IPS-18a (cell line): ENCODE data around the gene F8.

Experiments
- H3K27ac ChIP-seq: one replicate; pipeline ENCODE4 v1.5.1; 2013; ENCODE audit warnings: low read length
- H3K27me3 ChIP-seq: one replicate; pipeline ENCODE4 v1.6.1; 2013; ENCODE audit warnings: mild to moderate bottlenecking, low read length; ENCODE audit not compliant: control insufficient read depth, insufficient read depth
- H3K36me3 ChIP-seq: one replicate; pipeline ENCODE4 v1.6.1; 2013; ENCODE audit warnings: low read depth, low read length; ENCODE audit not compliant: control insufficient read depth
- H3K4me1 ChIP-seq: one replicate; pipeline ENCODE4 v1.6.1; 2013; ENCODE audit warnings: low read depth, low read length; ENCODE audit not compliant: control insufficient read depth
- H3K4me3 ChIP-seq: one replicate; pipeline ENCODE4 v1.5.1; 2013; ENCODE audit warnings: low read length
- H3K9ac ChIP-seq: one replicate; pipeline ENCODE4 v1.6.1; 2013; ENCODE audit warnings: mild to moderate bottlenecking, low read length, moderate library complexity
- H3K9me3 ChIP-seq: one replicate; pipeline ENCODE4 v1.6.1; 2013; ENCODE audit warnings: low read depth, low read length; ENCODE audit not compliant: control insufficient read depth

F8 gene

GRCh38 chrX:155000841-155001240, 21.7 kb downstream of the F8 start:
- no peaks in the 10 kb centered on the region for H3K4me1 ChIP-seq
- no peak overlapping the region for H3K27ac ChIP-seq
- no peaks in the 10 kb centered on the region for H3K36me3 ChIP-seq
- no peak overlapping the region for H3K4me3 ChIP-seq
- H3K27me3 ChIP-seq, result no peaks in the 10 kb centered on the region
- peaks cover 20% of the 10 kb centered on the region for H3K9me3 ChIP-seq
- no peak overlapping the region for H3K9ac ChIP-seq

- Histone ChIP-seq H3K27me3 (no peaks in the 10 kb centered on the region), H3K9ac (no peak overlapping the region), H3K9me3 (peaks cover 17% of the 10 kb centered on the region), H3K4me3 (no peak overlapping the region), H3K27ac (no peak overlapping the region), H3K36me3 (no peaks in the 10 kb centered on the region), H3K4me1 (no peaks in the 10 kb centered on the region)
Measured at GRCh38 chrX:154998204-154998880, 24.2 kb downstream of the F8 start.

GRCh38 chrX:154991476-154991875, 31.0 kb downstream of the F8 start:
- H3K4me3 ChIP-seq, result no peak overlapping the region
- H3K27me3 ChIP-seq, result no peaks in the 10 kb centered on the region
- peaks cover 8% of the 10 kb centered on the region for H3K9me3 ChIP-seq
- H3K36me3 ChIP-seq, result no peaks in the 10 kb centered on the region
- no peak overlapping the region for H3K27ac ChIP-seq
- no peak overlapping the region for H3K9ac ChIP-seq
- H3K4me1 ChIP-seq, result no peaks in the 10 kb centered on the region

GRCh38 chrX:154991039-154991438, 31.5 kb downstream of the F8 start:
- no peak overlapping the region for H3K9ac ChIP-seq
- no peak overlapping the region for H3K27ac ChIP-seq
- no peaks in the 10 kb centered on the region for H3K27me3 ChIP-seq
- H3K4me3 ChIP-seq, result no peak overlapping the region
- H3K36me3 ChIP-seq, result no peaks in the 10 kb centered on the region
- peaks cover 4% of the 10 kb centered on the region for H3K9me3 ChIP-seq
- no peaks in the 10 kb centered on the region for H3K4me1 ChIP-seq

GRCh38 chrX:154990496-154990895, 32.0 kb downstream of the F8 start:
- no peaks in the 10 kb centered on the region for H3K27me3 ChIP-seq
- no peaks in the 10 kb centered on the region for H3K4me1 ChIP-seq
- H3K9me3 ChIP-seq, result no peaks in the 10 kb centered on the region
- H3K27ac ChIP-seq, result no peak overlapping the region
- no peak overlapping the region for H3K4me3 ChIP-seq
- H3K9ac ChIP-seq, result no peak overlapping the region
- H3K36me3 ChIP-seq, result no peaks in the 10 kb centered on the region

GRCh38 chrX:154988719-154989118, 33.8 kb downstream of the F8 start:
- H3K9me3 ChIP-seq, result no peaks in the 10 kb centered on the region
- no peak overlapping the region for H3K27ac ChIP-seq

GRCh38 chrX:154987940-154988339, 34.6 kb downstream of the F8 start:
- H3K4me3 ChIP-seq, result no peak overlapping the region
- H3K27ac ChIP-seq, result no peak overlapping the region
- no peaks in the 10 kb centered on the region for H3K9me3 ChIP-seq
- H3K4me1 ChIP-seq, result no peaks in the 10 kb centered on the region
- no peak overlapping the region for H3K9ac ChIP-seq
- no peaks in the 10 kb centered on the region for H3K36me3 ChIP-seq
- no peaks in the 10 kb centered on the region for H3K27me3 ChIP-seq

More at GRCh38 chrX:154988719-154989118, 33.8 kb downstream of the F8 start:
- no peak overlapping the region for H3K9ac ChIP-seq
- no peak overlapping the region for H3K4me3 ChIP-seq
- H3K36me3 ChIP-seq, result no peaks in the 10 kb centered on the region
- no peaks in the 10 kb centered on the region for H3K4me1 ChIP-seq
- no peaks in the 10 kb centered on the region for H3K27me3 ChIP-seq

- H3K4me1 ChIP-seq, result no peaks in the 10 kb centered on the region
- no peak overlapping the region for H3K4me3 ChIP-seq
- H3K27me3 ChIP-seq, result no peaks in the 10 kb centered on the region
Measured at GRCh38 chrX:154986826-154987575, 35.5 kb downstream of the F8 start.

GRCh38 chrX:154981116-154981411, 41.5 kb downstream of the F8 start:
- H3K9me3 ChIP-seq, result peaks cover 14% of the 10 kb centered on the region
- H3K4me3 ChIP-seq, result no peak overlapping the region
- no peak overlapping the region for H3K27ac ChIP-seq
- H3K4me1 ChIP-seq, result no peaks in the 10 kb centered on the region
- no peaks in the 10 kb centered on the region for H3K36me3 ChIP-seq
- H3K9ac ChIP-seq, result no peak overlapping the region
- no peaks in the 10 kb centered on the region for H3K27me3 ChIP-seq

More at GRCh38 chrX:154986826-154987575, 35.5 kb downstream of the F8 start:
- H3K27ac ChIP-seq, result no peak overlapping the region
- no peaks in the 10 kb centered on the region for H3K36me3 ChIP-seq
- H3K9me3 ChIP-seq, result no peaks in the 10 kb centered on the region
- no peak overlapping the region for H3K9ac ChIP-seq

- H3K9ac ChIP-seq, result no peak overlapping the region
- H3K27ac ChIP-seq, result no peak overlapping the region
Measured at GRCh38 chrX:154980330-154981115, 42.0 kb downstream of the F8 start.

GRCh38 chrX:154979629-154980028, 42.9 kb downstream of the F8 start:
- Histone ChIP-seq H3K27ac (no peak overlapping the region), H3K4me1 (no peaks in the 10 kb centered on the region), H3K4me3 (no peak overlapping the region), H3K36me3 (no peaks in the 10 kb centered on the region), H3K27me3 (no peaks in the 10 kb centered on the region), H3K9ac (no peak overlapping the region), H3K9me3 (peaks cover 20% of the 10 kb centered on the region)

More at GRCh38 chrX:154980330-154981115, 42.0 kb downstream of the F8 start:
- Histone ChIP-seq H3K9me3 (peaks cover 14% of the 10 kb centered on the region), H3K36me3 (no peaks in the 10 kb centered on the region), H3K4me1 (no peaks in the 10 kb centered on the region), H3K27me3 (no peaks in the 10 kb centered on the region), H3K4me3 (no peak overlapping the region)
